Epidermal melanocyte (primary cell): ENCODE measurements around the gene B4GALT2.

Experiments
- DNase-seq: peaks from one replicate; pipeline ENCODE4 v3.0.0; 2011; ENCODE audit warnings: low spot score; ENCODE audit not compliant: insufficient read length

B4GALT2 gene

DNA sequence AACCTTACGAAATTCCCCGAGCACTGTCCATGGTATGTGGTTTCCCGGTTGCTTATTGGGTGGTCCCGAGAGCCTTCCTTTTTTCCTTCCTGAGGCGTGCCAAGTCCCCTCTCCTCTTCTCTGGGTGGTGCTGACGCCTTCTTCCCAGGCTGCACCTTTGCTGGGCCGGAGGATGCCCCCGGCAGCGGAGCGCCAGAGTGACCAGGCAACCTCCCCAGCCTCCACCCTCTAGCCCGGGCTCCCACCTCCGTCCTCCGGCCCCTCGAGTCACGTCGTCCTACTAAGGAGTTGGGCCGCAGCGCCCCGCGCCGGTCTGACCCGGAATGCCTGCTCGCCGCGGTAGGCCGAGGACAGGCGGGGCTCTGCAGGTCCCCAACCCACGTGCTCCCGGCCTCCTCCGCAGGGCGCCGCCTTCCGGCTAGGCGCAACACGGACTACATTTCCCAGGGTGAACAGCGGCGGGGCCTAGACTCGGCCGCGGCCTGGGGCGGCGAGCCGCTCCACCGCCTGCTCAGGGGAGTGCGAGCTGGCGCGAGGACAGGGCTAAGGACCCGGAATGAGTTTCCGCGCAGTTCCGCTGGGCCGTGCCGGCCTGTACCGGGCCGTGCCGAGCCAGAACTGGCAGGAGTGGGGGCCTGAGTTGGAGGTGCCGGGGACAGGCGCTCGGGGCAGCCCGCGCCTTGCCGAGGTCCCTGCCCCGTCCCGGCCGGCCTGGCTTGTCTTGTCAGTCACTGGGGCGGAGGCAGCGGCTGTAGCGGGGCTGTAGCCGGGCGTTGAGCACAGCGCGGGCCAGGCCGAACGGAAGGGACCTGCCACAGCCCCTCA, 32.6 kb upstream of the B4GALT2 start, which contains the start of gene IPO13:
Gene IPO13 (plus strand): TSS at position 715 of the 825 bp plus-strand sequence. CDS start 651 bp downstream, outside the sequence.
- DNase-seq, result peak; percentile 99

DNA sequence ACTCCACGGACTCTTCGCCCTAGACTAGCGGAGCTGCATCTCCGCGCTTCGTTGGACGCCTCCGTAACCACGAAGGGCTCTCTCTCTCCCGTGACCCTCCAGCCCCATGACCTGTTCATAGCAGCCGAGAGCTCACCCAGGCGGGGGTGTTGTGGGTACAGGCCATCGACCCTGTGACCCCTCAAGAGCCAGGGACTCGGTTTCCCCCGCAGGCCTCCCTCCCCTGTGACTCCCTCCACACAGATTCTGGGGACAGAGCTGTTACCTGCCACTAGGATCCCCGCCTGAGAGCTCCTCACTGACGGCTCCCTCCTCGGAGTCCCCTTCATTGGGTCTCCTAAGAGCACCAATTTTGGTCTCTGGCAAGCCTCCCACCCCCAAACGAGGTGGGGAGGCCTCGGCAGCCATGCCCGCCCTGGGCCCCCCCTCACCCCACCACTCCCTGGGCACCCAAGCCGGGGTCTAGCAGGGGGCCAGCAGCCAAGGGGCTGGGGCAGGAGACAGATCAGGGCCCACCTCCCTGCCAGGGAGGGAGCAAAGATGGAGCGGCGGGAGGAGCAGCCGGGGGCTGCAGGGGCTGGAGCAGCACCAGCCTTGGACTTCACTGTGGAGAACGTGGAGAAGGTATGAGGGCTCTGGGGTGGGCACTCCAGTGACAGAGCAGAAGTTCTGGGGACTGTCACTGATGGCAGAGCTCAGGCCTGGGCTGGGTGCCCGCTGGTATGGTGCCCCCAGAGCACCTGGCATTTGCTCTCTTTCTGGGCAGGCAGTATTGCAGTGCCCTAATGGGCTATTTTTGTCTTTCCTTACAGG, 31.7 kb upstream of the B4GALT2 start:
- no peak for DNase-seq

DNA sequence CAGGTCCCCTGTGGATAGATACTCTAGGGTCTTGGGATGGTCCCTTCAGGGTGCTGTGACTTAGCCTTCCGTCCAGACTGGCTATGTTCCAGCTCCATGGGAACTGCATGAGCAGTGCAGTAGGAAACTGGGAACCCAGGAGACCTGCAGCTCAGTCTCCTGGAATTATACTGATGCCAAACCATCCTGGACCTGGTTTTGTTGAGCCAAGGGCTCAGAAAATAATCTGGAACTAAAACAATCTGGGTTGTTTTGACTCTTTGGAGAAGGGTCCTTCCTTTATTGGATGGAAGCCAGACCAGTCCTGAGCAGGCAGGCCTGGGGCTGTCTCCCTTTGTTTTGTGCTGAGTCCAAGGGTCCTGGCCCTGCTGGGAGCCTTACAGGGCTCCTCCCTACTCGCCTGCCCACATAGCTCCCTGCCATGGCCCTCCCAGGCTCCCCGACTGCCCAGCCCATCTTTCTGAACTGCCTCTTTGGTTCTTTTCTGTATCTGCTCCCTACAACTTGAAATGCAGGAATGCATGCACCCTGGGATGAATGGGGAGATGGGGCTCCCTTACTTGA, 31.1 kb upstream of the B4GALT2 start:
- DNase-seq, result no peak

DNA sequence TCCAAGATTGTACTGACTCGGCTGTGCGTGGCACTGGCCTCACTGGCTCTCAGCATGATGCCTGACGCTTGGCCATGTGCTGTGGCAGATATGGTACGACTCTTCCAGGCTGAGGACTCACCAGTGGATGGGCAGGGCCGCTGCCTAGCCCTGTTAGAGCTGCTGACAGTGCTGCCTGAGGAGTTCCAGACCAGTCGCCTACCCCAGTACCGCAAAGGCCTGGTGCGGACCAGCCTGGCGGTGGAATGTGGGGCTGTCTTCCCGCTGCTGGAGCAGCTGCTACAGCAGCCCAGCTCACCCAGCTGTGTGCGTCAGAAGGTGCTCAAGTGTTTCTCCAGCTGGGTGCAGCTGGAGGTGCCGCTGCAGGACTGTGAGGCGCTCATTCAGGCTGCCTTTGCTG, 29.3 kb upstream of the B4GALT2 start:
- DNase-seq, result no peak

DNA sequence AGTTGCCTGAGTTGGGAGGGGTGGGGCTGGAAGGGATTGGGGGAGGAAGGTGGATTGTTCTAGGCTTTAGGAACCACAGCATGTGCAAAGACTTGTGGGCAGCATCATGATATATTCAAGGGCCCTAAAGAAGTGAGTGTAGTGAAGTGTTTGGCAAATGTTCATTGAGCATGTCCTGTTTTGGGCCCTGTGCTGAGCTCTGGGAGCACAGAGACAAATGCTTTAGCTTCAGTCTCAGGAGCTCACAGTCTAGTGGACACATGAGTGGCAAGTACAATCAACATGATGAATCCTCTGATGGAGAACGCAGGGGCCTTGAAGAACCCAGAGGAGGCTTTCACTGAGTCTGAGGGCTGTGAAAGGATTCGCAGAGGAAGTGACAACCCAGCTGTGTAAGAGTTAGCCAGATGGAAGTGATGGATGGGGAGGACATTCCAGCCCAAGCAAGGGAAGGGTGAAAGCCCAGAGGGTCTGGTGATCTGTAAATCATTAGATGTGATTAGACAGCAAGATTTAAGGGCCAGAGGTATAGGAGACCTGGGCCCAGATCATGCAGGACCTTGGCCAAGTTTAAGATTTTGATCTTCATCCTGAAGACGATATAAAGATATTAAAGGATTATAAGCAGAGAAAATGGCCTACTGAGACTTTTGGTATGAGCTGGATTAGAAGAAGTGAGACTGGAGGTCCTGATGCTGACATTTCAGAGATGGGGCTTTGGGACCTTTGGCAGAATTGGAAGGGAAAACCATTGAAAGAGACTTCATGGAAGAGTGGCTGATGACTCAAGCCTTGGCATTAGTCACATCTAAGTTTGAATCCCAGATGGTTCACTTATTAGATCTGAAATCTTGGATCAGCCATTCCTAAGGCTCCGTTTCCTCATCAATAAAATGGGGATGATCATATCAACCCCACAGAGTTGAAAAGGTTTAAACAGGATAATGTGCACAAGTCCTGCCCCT, 27.7 kb upstream of the B4GALT2 start:
- no peak for DNase-seq

DNA sequence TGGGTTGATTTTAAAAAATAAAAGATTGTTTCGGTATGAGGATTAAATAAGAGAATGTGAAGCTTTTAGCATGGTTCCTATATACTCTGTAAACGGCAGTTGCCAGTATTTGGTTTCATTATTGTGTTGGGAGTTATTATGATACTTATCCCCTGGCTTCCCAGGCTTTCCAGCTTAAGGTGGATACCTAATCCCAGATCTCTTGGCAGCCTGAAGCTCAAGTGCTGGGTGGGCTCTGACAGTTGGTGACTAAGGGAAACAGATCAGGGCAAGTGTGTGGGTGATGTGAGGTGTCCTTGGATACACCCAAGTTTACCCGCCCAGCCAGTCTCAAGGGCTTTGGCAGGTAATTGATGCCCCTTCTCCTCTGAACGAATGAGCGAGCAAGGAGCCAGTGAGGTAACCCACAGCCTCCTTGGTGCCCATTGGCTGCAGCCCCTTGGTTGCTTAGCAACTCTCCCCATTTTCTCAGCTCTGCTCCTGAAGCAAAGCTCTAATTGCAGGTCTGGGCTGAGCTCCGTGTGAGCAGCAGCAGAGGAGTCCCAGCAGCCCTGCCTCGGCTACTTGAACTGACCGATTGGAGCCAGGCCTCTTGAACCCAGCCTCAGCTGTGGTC, 26.2 kb upstream of the B4GALT2 start:
- DNase-seq, result no peak

DNA sequence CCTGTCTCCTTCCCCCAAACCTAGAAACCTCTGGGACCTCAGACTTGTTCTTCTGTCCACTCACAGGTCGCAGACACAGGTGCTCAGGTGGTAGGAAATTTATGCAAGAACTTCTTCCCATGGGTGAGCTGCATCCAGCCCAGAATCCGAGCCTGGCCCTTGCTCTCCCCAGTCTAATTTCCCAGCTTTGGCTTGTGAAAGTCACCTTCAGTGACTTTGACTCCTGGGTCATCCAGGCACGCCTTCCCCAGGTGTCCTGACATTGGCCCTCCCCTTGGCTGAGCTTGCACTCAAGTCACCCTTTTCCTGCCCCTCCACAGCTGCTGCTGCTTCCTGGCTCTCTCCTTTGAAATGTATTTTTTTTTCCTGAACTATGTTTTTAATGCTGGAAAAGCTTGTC, 25.6 kb upstream of the B4GALT2 start:
- DNase-seq, result no peak

DNA sequence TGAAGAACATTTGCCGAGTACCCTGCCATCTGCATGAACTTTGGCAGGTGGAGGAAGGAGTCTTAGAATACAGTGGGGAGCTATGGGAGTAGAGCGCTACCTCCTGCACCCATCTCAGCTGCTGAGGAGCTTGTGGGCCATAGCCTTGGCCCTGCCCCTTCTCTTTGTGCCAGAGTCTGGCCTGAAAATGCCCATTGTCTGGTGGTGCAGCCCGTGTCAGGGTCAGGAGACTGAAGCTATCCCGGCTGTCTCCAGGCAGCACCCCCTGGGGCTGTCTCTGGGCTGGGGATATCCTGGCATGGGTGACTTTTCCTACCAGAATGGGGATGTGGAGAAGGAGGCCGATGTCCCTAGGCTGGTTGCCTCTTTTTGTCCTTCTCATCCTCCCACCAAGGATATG, 25.0 kb upstream of the B4GALT2 start:
- no peak for DNase-seq

DNA sequence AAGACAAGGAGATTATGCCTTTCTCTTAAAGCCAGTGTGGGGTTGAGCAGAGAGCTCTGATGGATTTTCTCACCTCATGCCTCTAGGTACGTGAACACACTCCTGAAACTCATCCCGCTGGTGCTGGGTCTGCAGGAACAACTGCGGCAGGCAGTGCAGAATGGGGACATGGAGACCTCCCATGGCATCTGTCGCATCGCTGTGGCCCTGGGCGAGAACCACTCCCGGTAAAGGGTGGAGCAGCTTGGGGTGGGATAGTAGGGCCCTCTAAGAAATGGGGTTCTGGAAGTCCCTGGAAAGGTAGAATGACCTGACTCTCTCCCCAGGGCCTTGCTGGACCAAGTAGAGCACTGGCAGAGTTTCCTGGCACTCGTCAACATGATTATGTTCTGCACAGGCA, 22.8 kb upstream of the B4GALT2 start:
- no peak for DNase-seq

DNA sequence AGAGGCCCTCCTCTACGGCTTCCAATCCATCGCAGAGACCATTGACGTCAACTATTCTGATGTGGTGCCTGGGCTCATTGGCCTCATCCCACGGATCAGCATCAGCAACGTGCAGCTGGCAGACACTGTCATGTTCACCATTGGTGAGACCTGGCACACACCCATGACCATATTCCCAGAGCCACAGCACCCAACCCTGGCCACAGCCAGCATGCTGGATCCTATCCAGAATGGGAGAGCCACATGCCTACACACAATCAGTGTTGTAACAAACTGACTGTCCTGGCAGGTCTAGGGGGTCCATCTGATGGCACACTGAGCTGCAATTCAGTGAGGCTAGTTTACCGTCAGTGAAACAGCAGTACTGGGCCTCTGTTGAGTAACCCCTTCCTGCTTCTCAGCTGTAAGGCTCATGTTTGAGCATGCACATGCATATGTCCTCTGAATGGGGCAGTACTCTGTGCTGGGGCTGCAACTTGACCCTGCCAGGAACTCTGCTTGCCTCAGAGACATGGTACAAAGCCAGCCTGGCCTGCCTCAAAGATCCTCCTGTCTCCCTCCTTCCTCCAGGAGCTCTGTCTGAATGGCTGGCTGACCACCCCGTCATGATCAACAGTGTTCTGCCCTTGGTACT, 21.5 kb upstream of the B4GALT2 start:
- DNase-seq, result no peak

DNA sequence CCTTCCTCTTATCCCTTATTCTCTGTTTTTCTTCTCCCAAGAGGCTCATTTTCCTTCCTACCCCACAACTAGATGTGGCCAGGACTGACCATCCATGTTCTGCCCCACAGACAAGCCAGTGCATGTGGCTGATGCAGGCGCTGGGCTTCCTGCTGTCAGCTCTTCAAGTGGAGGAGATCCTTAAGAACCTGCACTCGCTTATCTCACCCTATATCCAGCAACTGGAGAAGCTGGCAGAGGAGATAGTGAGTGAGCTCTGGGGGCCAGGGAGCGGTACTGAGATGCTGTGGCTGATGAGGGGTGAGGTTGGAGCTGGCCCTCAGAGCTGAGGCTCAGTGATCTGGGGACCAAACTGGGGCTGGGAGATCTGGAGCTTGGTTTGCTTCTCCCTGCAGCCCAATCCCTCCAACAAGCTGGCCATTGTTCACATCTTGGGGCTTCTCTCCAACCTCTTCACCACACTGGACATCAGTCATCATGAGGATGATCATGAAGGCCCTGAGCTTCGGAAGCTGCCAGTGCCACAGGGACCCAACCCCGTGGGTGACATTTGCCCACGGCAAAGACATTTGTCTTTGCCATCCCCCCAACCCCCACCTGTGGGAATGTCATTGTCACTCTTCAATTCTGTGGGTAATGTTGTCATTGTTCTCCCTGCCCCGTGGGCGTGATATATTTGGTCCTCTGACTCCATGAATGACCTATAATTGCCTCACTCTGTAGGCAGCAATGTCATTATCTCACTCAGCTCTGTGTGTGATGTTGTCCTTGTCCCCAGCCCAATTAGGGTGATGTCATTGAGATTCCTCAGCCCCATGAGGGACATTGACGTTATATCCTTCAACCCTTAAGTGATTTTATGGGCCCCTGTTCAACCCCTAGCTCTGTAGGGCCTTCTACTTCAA, 20.4 kb upstream of the B4GALT2 start:
- DNase-seq, result no peak

DNA sequence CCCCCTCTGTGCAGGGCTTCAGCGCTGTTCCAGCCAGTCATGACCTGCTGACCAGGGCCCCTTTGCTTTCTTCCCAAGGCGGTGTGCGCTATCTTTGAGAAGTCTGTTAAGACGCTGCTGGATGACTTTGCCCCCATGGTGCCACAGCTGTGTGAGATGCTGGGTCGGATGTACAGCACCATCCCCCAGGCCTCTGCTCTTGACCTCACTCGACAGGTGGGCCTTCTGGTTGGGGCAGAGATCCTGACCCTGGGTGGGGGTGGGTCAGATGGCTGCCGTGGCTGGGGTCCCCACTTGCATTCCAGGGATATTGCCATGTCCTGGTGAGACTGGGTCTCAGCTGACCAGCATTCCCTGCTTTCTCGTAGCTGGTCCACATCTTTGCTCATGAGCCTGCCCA, 18.2 kb upstream of the B4GALT2 start:
- DNase-seq, result no peak

DNA sequence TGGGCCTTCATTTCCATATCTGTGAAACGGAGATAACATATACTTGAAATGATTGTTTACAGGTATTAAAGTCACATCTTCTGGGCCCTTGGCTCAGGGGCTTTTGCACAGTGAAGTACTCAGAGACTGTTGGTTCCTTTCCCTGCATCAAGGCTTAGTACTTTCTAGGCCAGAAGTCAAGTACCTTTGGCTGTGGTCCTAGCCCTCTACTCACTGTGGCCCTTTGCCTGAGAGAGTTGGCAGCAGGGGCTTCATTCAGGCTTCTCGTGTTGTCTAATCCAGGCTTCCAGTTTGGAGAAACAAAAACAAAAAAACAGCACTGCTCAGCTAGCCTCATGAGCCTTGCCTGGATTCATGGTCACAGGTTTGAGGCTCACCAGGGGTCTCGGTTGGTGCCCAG, 17.3 kb upstream of the B4GALT2 start:
- no peak for DNase-seq

DNA sequence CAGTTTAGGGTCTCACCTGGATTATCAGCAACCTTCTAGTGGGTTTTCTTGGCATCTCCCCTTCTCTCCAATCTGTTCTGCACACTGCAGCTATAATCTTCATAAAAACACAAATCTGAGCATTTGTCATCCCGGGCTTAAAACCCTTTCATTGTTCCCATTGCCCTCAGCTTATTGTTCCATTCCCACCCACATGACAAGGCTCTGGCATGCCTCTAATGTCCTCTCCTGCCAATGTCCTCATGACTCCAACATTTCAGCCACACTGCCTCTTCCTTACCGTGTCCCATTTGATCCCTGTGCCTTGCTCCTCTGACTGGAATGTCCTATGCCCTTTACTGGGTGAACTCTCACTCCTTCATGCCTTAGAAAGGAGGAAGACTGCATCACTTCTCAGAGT, 16.7 kb upstream of the B4GALT2 start:
- DNase-seq, result no peak

DNA sequence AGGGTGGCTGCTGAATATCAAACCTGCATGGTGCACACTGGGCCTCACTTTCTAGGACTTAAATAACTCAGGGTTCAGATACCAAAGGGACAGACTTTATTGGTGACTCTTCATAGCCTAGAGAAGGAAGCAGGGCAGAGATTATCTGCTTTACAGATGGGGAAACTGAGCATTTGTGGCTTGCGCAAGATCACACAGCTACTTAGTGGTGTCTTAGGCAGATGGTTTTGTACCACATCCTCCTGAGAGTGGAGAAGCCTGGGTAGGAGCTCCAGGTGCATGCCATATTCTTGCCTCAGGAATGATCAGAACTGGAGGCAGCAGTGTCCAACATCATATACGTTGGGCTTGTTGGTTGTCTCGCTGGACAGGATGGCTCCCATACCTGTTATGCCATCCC, 16.0 kb upstream of the B4GALT2 start:
- no peak for DNase-seq

DNA sequence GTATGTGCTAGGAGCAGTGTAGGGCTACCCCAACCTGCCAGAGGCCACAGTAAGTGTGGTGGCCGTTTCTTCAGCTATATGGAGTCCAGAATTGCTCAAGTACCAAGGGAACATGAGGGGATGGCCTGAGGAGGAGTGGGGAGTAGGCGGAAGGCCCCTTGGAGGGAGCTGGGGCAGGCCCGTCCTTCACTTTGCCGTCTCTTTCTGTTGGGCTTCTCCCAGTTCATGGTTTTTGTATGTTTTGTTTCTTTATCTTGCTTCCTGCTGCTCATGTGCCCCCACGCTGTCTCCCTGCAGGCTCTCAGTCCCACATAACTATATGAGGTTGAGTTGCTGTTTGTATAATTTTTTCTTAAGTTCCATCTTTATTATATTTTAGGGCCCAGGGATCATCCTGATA, 15.1 kb upstream of the B4GALT2 start:
- no peak for DNase-seq

DNA sequence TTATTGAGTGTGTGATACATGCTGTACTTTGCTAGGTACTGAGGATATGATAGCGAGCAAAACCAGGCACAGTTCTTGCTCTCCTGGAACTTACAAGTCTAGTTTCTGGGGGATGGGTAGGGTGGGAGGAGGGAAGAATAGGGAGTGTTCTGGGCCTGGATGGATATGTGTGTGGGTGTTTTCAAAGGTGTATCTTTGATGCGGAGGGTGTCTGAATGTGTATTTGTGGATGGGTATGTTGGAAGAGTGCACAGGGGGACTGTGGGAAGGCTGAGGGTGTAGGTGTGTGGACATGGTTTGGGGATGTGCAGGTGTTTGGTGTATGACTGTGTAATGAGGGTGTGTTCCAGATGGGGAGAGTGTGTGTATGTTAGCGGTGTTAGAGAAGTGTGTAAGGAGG, 13.7 kb upstream of the B4GALT2 start:
- DNase-seq, result no peak

DNA sequence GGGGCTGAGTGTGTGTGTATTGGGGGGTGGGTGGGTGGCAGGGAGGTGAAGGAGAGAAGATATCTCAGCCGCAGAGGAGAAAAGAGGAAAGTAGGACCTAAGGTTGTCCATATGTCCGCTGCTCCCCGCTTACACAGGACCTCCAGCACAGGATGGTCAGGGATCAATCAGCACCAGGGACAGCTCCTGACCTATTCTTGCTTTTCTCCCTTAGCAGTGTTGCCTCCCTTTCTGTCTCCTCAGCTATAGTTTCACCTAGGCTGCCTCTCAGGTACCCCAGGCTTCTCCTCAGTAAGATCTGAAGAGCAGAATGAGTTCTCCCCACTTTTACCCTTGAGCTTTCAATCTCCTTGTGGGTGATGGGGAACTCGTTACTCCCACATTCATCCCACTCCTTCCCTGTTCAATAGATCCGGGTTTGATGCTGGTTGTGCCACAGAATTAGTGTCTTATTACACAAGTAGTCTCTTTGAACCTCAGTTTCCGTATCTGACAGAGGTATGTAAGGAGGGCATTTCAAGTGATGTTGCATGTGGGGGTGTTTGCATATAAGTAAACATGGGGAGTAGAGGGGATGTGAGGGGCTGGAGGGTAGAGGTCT, 10.6 kb upstream of the B4GALT2 start:
- no peak for DNase-seq

DNA sequence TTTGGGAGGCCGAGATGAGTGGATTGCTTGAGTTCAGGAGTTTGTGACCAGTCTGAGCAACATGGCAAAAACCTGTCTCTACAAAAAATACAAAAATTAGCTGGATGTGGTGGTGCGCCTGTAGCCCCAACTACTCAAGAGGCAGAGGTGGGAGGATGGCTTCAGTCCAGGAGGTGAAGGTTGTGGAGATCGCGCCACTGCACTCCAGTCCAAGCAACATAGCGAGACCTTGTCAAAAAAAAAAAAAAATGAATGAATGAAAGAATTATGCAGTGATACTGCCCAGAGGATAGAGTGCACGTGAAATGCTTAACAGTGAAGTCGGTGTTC, 9.6 kb upstream of the B4GALT2 start:
- no peak for DNase-seq
